IPS DF 4.7 (cell line): ENCODE data around the gene ZNF304.

Source experiments
- DNase-seq: peaks from one replicate; pipeline ENCODE4 v3.0.0-alpha.2; 2013; ENCODE audit warnings: low spot score; ENCODE audit errors: extremely low read depth

ZNF304 gene

GRCh38 chr19:57350877-57351805 lies at the start of gene ZNF304:
Gene ZNF304, plus strand, starts transcription at chr19:57351271. Its CDS starts 394 bp downstream, at chr19:57351665.
- peak; percentile 85 for DNase-seq

- no peak for DNase-seq
Measured at GRCh38 chr19:57302020-57302465, 49.0 kb upstream of the ZNF304 start.

DNA sequence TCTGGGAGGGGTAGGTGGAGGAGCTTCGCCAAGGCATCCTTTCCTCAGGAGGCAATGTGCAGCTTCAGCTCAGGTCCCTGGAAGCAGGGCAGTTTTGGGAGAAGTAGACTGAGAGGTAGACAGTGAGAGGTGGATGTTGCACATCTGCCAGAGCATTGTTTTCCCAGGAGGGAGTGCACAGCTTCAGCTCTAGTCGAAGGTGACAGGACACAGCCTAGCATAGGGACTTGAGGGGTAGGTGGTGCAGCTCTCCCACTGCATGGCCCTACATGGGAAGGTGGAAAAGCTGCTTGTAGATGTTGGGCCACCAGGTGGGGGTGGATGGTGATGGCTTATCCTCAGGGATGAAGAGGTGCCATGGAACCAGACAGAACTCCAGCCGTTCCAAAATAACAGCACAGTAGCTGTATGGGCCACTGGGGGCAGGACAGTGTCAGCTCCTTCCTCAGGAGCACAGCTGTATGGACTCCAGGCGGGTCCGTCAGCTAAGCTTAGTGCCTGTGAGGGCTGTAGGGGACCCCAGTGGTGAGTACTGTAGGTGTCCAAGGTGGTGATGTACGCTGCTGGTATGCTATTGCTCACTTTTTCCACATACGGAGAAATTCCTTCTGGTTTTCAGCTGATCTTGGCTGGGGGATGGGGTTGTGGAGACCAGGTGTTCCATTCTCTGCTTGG lies 48.2 kb upstream of the ZNF304 start:
- no peak for DNase-seq

DNA sequence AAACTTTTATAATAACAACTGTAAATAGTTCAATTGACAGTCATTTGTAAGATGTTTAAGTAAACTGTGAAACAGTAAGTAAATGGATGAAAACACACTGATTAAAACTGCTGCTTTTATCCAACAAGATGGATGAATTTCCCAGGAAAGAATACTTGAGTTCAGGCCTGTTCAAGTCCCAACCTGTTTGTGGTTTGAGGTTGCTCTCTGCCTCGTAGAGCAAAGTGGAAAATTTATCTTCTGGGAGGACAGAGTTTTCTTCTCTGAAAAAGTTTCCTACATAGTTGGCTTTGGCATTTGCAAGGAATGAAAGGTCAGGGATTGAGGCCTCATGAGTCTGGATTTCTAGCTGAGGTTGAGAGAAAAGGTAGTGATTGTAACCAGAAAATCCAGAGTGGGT lies 46.0 kb upstream of the ZNF304 start:
- no peak for DNase-seq

- DNase-seq, result no peak
Measured at GRCh38 chr19:57308514-57308913, 42.6 kb upstream of the ZNF304 start.

- no peak for DNase-seq
Measured at GRCh38 chr19:57310792-57311191, 40.3 kb upstream of the ZNF304 start.

DNA sequence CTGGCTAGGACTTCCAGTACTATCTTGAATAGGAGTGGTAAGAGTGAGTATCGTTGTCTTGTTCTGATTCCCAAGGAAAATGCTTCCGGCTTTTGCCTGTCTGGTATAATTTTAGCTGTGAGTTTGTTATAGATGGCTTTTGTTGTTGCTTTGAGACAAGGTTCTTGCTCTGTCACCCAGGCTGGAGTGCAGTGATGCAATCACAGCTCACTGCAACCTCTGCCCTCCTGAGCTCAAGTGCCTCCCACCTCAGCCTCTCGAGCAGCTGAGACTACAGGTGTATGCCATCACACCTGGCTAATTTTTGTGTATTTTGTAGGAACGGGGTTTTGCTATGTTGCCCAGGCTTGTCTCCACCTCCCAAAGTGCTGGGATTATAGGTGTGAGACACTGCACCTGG lies 36.9 kb upstream of the ZNF304 start:
- no peak for DNase-seq

DNA sequence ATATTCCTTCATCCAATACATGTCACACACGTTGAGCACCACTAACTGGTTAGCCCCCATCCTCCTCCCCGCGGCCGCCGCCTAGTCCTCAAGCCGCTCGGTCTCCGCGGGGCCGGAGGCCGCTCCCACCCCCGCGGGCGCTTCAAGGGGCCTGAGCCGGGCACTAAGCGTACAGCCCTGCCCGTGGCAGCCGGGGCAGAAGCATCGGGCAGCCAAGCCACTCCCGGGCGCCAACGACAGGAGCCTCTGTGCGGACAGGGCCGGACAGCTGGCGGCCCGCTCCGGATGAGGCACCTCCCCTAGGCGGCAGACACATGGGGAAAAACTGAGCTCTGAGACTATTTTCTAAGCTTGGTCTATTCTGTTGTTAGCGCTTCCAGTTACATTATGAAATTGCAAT lies 33.6 kb upstream of the ZNF304 start:
- no peak for DNase-seq

GRCh38 chr19:57319869-57320179 lies 31.2 kb upstream of the ZNF304 start:
- DNase-seq, result no peak

GRCh38 chr19:57320180-57321084 lies 30.6 kb upstream of the ZNF304 start, which contains the start of gene ZNF543:
Gene ZNF543, plus strand, starts transcription at chr19:57320472. Its CDS starts 382 bp downstream, at chr19:57320854.
- peak; percentile 90 for DNase-seq

DNA sequence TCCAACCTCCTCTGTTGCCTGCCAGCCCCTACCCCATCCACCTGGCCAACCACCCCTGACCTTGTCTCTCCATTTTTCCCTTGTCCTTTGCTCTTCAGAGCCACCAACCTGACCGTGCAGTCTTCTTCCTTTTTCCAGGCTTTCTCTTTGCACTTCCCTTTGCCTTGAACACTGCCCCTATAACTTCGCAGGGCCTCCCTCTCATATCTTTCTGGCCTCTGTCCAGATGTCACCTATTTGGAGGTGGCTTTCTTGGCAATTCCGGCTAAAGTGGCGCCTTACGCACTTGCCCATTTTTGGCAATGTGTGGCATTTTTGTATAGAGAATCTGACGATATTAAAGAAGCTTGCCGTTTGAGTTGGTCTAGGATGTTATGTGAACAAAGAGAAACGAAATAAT lies 30.0 kb upstream of the ZNF304 start:
- DNase-seq, result no peak

DNA sequence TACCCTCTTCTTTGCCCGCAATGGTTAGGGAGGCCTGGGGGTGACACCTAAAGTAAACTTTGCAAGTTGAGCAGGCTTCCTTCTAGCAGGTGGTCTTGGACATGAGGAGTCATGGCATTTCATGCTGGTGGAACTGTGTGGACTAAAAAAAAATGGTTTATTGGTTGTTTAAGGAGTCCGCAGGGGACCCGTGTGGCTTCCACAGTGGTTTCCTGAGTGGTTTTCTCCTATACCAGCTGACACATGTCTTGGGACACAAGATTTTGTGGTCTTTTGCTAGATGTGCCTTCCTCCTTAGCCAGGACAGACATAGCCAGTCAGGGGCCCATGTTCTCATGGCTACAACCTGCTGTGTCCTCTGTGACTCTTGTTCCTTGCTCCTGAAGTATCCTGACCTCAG lies 29.3 kb upstream of the ZNF304 start:
- DNase-seq, result no peak

- no peak for DNase-seq
Measured at GRCh38 chr19:57324992-57325391, 26.1 kb upstream of the ZNF304 start.

- DNase-seq, result no peak
Measured at GRCh38 chr19:57327993-57328392, 23.1 kb upstream of the ZNF304 start.

DNA sequence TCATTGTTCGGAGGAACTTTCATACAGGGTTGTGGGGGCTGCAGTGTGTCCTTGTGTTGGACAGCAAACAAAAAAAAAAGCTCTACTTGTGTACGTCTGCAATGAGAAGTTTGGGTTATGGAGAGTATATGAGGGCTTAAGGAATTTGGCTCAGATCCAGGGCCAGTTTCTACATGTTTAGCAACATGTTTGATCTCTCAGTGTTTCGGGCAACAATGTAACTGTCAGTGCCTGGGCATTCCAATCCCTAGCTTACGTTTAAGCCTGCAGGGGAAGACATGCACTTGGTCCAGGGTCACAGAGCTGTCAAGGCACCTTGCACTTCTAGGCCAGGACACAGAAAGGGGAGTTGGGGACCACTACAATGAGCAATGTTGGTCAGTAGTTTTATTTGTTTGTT lies 16.9 kb upstream of the ZNF304 start:
- DNase-seq, result no peak

DNA sequence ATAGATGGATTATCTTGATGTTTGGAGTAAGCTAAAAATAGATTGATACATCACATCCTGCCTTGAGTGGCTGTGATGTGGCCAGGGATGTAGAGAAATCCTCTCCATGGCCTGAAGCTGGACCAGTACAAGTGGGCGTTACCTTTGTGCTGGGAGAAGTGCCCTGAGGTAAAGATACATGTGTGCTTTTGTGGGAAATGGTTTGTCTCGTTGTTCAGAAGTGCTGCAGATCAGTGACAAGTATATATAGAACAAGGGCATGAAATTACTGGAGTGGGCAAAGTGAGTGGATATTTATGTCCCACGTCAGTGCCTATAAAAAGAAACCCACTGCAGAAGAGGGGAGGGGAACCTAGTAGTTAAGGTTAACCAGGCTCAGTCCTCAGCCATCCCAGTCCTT lies 12.2 kb upstream of the ZNF304 start:
- no peak for DNase-seq

- no peak for DNase-seq
Measured at GRCh38 chr19:57342582-57342981, 8.5 kb upstream of the ZNF304 start.

GRCh38 chr19:57348136-57348535 lies 2.9 kb upstream of the ZNF304 start:
- no peak for DNase-seq

GRCh38 chr19:57351867-57352266 lies 796 bp downstream of the ZNF304 start:
- DNase-seq, result no peak

GRCh38 chr19:57355916-57356315 lies 4.8 kb downstream of the ZNF304 start:
- DNase-seq, result no peak

GRCh38 chr19:57357406-57357805 lies 6.3 kb downstream of the ZNF304 start:
- DNase-seq, result no peak

- no peak for DNase-seq
Measured at GRCh38 chr19:57359300-57359699, 8.2 kb downstream of the ZNF304 start.
